NB4 (cell line): ENCODE measurements around the gene SPSB4.

Source experiments
- DNase-seq: peaks from one replicate; pipeline ENCODE4 v3.0.0; 2010; ENCODE audit warnings: low read depth
- H3K4me3 ChIP-seq: one replicate; pipeline ENCODE4 v1.5.1; 2011; ENCODE audit warnings: mild to moderate bottlenecking, low read depth, low read length, moderate library complexity
- CTCF ChIP-seq: IDR thresholded peaks from one replicate; pipeline ENCODE4 v1.5.1; 2012; ENCODE audit warnings: low read depth, low read length
- MAX ChIP-seq: IDR thresholded peaks from 2 replicates; pipeline ENCODE4 v1.6.1; 2011; ENCODE audit warnings: low read depth, low read length
- MYC ChIP-seq: IDR thresholded peaks from 2 replicates; pipeline ENCODE4 v1.6.1; 2011; ENCODE audit warnings: low read depth, low read length
- POLR2A ChIP-seq: IDR thresholded peaks from 2 replicates; pipeline ENCODE4 v1.6.1; 2011; ENCODE audit warnings: mild to moderate bottlenecking; ENCODE audit not compliant: insufficient read length; ENCODE audit errors: extremely low read depth

The SPSB4 gene

GRCh38 chr3:141051443-141052200 lies 475 bp downstream of the SPSB4 start:
- H3K4me3 ChIP-seq = no peak overlapping the region
- no peak for TF ChIP-seq POLR2A
- no peak for TF ChIP-seq CTCF
- no peak for TF ChIP-seq MAX
- TF ChIP-seq MYC = no peak
- DNase-seq = no peak

GRCh38 chr3:141052201-141053069 lies 1.3 kb downstream of the SPSB4 start:
- TF ChIP-seq CTCF (no peak), MAX (no peak), MYC (no peak), POLR2A (no peak)
- no peak for DNase-seq
- no peak overlapping the region for H3K4me3 ChIP-seq

- H3K4me3 ChIP-seq = no peak overlapping the region
- no peak for DNase-seq
- TF ChIP-seq CTCF = no peak
- TF ChIP-seq MAX = no peak
- no peak for TF ChIP-seq POLR2A
- no peak for TF ChIP-seq MYC
Observed at GRCh38 chr3:141055136-141055535, 4.0 kb downstream of the SPSB4 start.

- no peak overlapping the region for H3K4me3 ChIP-seq
- DNase-seq = no peak
- TF ChIP-seq POLR2A (no peak), MAX (no peak), CTCF (no peak), MYC (no peak)
Observed at GRCh38 chr3:141055536-141056445, 4.6 kb downstream of the SPSB4 start.

GRCh38 chr3:141056751-141057171 lies 5.6 kb downstream of the SPSB4 start:
- DNase-seq = no peak
- no peak overlapping the region for H3K4me3 ChIP-seq
- TF ChIP-seq CTCF (no peak), MAX (no peak), POLR2A (no peak), MYC (no peak)
